ENCODE measurements around the gene UNC5B.

Gene UNC5B

DNA sequence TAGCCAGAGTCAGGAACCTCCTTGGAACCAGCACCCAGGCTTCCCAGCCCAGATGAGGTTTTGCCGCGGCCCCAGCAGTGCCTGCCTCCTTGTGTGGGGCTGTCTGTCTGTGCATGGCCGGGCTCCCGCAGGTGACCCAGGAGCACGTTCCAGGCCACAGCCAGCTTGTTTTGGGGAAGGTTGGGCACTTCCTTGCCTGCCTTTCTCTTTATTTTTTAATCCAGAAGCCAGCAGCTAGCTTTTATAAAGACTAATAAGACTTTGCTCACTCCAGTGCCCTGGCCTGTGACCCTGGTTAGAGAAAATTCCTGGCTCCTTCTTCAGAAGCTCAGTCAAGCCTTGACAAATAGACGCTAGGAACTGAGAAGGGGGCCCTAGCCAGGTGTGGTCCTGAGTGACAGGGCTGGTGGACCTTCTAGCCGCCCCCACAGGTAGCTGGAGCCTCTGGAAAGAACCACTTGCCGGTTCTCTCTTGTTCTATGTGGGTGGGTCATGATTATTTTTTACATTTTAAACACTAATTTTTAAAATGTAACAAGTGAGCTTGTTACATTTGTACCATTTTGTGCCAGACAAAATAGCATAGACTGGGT is 107.5 kb downstream of the UNC5B start:
- no peak for DNase-seq (ENCODE audit: low read depth)

DNA sequence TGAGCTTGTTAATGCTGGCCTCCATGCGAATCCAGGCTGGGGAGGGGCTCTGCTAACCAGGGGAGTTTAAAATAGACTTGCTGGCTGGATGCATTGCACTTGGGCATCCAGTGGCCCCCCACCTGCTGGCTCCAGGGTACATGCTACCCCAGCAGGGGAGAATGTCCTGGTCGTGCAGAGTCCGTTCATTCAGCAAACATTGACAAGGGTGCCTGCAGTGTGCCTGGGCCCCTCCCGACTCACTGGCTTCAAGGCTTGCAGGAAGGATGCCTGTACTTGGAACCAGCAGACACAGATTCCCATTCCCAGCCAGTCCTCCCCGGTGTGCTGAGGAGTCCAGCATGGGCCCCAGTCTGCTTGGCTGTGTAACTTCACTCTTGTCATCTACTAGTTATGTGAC is 108.2 kb downstream of the UNC5B start:
- DNase-seq (ENCODE audit: low read depth) = no peak

DNA sequence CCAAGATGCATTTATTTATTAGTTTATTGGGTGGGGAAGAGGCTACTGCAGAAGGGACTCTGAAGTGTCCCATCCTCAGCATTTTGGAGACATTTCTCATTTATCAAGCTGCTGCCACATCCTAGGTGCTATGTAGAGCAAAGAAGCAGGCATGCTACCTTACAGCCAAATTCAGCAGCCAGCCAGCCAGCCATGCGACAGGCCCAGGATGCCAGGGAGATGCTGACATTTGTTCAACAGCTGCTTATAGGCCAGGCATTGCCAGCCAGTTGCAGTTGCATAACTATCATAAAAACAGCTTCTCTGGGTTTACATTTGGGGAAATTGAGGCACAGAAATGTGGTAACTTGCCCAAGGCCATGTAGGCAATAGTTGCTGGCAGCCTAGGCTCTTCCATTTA is 109.0 kb downstream of the UNC5B start:
- DNase-seq (ENCODE audit: low read depth) = no peak

DNA sequence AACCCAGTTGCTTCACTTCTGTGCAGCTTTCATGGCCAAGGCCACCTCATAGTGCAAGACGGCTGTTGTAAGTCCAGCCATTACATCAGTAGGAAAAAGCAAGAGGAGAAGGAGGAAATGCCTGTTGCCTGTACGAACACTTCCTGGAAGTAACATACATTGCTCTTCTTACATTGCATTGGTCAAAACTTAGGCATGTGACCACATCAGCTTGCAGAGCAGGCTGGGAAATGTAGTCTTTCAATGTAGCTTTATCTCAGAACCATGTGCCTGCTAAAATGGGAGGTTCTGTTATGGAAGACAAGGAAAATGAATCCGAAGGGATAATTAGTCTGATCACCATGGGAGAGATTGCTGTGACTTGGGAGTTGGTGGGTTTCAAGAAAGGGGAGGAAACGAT is 111.0 kb downstream of the UNC5B start:
- no peak for DNase-seq (ENCODE audit: low read depth)

DNA sequence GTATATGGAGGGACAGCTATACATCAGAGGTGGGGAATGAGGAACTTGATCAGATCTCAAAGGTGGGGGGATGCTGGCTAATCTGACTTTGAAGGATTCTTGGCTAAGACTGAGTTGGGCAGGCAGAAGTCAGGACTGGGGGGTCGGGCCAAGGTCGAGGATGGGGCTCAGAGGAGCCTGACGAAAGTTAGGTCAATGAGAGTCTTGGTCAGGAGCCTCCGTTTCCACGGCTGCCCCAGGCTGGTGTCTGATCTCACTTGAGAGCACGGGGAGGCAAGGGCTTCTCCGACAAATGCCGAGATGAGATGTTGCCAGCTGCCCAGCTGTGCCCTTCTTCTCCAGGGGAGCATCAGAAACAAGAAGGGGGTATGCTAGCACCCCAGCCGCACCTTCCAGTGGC is 112.4 kb downstream of the UNC5B start:
- DNase-seq (ENCODE audit: low read depth) = no peak

DNA sequence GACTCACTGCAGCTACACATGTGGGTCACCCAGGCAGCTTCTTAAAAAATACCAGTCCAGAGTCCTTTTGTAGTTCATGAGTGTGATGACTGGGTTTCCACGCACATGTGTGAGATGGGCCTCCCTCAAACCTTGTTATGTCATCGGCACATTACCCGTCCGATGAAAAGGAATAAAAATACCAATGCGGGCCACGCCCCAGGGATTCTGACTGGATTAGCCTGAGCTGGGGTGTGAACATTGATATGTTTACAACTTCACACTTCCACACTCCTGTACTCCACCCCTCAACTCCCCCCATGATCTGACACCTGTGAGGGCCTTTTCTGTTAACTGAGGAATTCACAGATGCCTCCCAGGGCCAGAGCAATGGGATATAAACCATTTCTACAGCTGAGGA is 112.9 kb downstream of the UNC5B start:
- no peak for DNase-seq (ENCODE audit: low read depth)

DNA sequence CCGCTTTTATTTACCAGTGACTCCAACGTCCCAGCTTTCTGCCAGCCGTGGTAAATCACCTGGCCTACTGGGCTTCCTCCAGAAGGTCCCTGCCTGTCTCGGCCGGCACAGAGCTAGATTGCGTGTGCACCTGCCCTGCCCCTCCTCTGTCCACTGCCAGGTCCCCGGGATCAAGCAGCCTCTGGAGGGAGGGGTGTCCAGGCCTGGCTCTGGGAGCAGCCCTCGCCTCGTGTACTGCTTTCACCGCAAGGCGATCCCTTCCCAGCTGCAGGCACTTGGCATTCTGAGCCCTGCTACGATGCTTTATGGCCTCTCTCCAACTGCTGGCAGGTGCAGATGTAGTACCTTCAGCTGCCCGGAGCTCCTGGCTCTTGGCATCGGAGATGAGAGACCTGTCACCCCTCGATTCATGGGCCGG is 114.1 kb downstream of the UNC5B start:
- DNase-seq (ENCODE audit: low read depth) = no peak

DNA sequence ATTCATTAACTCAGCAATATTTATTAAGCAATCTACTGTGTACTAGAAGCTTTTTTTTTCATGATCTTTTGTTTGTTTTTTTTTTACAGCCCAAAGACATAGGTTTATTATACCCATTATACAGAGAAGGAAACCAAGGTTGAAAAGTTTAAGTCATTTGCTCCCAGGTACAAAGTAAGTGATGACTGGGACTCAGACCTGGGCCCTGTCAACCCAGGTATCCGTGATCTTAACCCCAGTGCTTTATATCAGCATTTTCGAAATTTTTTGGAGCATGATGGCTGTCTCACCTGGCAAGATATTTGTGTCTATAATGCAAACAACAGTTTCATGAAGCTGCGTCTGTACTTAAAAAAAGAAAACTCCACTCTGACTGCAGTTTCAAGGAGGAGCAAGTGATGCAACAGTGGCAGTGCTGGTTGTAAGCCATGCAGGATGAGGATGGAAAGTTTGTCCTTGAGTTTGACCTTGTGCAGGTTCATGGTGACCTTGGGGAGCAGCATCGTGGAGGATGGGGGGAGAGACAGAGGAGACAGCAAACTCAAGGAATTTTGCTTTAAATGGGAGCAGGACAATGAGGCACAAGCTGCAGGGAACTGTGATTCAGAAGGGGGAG is 118.5 kb downstream of the UNC5B start:
- DNase-seq (ENCODE audit: low read depth) = no peak

DNA sequence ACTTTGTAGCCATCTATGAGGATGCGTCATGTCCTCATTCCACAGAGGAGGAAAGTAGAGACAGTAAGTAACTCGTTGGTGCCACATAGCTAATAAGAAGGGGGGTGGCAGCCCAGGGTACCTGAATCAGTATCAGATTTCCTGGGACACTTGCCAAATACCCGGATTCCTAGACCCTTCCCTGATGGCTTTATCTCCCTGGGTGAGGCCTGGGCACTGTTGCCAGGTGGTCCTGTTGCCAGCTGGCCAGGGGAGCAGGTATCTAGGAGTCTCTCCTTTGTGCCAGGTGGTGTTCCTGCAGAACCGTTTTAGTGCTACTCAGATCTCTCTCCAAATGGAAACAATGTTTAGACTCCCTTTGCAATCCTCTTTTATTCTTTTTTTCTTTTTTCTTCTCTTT is 119.4 kb downstream of the UNC5B start:
- no peak for DNase-seq (ENCODE audit: low read depth)

DNA sequence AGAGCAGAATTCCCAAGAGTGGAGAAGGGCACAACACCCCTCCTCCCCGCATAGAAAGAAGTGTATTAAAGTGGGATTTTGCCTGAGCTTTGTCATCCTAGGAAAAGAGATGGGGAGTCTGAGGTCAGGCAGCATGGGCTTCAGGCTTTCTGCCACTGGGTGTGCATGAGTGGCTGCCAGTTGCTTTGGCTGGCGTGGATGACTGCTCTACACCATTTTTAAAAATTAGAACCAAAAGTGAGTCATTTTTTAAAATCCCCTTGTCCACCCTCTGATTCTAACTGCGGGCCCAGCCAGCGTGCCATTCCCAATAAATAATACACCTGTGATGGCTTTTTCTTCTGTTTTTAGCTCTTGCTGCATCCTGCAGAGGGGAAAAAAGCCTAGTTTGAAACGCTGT is 120.1 kb downstream of the UNC5B start:
- DNase-seq (ENCODE audit: low read depth) = no peak

DNA sequence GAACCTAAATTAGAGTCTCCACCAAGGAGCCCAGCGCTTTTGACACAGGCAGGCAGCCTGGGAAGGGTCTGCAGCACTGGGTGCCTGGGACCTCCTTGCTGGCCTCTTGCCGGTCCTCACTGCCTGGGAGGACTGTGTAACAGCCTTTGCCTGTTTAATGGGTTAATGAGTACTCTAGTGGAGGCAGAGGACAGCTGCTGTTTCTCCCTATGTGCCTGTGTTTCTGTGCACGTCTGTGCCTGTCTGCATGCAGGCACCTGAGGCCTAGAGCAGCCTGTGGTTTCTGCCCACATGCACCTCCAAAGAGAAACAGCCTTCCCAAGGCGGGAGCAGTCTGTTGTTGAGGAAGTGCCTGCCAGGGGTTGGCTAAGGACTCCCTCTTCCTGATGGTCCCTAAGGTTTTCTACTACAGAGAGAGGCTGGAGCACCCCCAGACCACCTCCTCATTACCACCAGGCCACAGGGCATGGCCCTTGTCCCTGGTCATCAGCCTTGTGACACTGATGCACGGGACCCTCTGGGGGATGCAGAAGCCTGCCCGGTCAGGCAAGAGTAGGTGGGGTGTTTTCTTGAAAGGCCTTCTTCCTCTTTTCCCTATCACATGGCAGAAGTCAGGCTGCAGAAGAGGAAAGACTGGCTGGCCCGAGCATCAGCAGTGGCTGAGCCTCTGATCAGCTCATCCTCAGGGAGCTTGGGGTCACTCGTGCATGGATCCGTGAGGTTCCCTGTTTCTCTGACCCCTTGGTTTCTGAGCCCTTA is 120.9 kb downstream of the UNC5B start:
- no peak for DNase-seq (ENCODE audit: low read depth)

DNA sequence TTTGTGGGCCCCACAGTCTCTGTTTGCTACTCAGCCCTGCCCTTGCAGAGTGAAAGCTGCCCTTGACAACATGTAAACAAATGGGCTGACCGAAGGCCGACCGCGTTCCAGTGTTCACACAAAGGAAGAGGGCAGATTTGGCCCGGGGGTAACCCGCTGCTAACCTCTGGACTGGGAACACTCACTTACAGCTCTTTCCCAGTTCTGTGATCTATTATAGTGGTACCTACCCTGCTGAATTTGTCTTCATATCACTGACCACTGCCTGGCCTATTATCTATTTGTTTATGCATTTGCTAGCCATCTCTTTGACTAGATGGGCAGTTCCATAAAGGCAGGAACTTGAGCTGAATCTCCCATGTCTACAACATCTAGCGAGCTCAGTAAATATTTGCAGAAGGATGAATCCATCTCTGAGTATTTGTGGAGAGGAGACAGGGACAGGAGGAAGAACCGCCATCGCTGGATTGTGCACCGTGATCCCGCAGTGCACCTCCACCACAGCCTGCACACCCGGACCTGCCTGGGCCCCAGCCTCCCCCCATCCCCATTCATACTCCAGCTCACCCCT is 121.9 kb downstream of the UNC5B start:
- DNase-seq (ENCODE audit: low read depth) = no peak

DNA sequence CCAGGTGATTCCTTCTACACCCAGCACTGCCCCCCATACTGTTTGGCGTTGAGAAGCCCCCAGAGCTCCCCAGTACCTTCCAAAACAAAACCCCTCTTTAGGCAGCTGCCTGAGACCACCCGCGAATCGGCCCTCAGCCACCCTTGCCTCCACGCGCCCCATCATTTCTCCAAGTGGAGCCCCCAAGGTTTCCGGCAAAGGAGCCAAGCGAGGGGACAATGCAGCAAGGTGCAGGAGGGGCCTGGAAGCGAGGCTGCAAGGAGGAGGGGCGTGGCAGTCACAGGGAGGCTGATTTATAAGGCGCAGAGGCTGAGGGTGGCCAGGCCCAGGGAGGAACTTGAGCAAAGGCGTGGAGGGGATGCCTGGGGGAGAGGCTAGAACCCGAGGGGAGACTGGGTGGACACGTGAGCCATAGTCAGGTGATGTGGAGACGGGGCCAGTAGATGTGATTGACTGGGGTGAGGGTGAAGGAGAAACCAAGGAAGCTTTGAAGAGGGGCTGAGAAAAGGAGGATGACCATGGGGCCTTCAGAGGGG is 122.9 kb downstream of the UNC5B start:
- DNase-seq (ENCODE audit: low read depth) = no peak

DNA sequence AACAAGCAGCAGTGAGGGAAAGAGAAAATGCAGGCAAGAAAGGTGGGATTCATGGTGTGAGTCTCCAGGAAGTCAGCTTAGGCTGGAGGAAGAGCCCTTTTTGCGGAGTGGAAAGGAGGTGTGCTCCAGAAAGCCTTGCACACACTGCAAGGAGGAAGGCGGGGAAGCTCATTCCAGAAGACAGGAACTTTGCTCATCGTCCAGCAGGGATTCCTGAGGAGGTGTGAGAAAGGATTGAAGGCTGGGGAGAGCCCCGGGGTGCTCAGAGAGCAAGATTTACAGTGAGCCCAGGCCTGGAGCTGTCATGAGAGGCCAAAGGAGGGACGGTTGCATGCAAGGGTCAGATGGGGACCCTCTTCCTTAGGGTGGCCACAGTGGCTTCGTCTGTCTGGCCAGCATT is 124.3 kb downstream of the UNC5B start:
- DNase-seq (ENCODE audit: low read depth) = no peak

DNA sequence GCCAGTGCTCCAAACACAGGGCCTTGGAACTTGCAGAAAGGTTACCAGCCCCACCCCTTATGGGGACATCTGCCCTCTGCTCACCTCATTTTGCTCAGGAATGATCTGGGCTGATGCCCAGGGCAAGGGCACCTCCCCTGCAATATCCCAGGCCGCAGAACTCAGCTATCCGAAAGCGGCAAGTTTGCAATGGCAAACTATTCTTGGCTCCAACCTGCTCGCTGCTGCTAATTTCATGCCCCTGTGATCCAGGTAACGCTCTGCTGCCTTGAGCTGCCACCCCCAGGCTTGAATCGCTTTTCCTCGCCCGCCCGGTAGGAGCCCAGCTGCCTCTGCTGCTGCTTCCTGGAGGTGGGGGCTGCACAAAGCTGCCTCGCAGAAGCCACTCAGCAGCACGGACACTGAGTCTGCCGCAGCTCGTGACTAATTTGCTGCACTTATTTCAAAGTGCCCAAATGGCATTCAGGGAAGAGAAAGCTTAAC is 124.9 kb downstream of the UNC5B start:
- no peak for DNase-seq (ENCODE audit: low read depth)

DNA sequence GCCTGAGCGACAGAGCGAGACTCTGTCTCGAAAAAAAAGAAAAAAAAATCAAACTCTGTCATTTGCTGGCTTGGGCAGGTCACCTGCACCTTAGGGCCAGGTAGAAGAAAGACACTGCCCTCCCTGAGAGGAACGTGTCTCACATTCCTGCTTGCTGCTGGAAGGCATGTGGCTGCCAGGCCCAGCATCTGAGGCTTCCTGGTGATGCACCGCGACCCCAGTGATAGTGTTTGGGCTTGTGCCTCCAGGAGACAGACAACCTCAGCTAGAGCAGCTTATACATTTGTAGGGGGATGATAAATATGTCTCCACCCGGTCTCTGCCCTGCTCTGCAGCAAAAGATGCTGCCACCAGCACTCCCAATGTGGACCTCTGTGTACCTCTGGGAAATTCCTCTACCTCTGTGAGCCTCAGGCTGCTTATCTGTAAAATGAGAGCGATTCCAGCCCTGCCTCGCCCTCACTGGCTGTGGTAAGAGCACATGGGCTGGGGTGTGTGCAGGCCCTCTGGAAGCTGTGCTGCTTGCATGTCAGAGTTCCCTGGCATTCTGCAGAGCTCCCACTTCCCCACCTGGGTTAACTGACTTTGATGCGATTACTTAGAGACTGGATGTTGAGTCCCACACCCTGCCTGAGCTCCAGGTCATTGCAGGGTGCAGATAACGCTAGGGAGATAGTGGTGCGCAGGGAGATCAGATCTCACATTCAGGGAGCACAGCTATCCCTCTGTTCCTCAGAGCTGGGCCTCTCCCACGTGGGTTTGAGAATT is 126.5 kb downstream of the UNC5B start:
- no peak for DNase-seq (ENCODE audit: low read depth)

DNA sequence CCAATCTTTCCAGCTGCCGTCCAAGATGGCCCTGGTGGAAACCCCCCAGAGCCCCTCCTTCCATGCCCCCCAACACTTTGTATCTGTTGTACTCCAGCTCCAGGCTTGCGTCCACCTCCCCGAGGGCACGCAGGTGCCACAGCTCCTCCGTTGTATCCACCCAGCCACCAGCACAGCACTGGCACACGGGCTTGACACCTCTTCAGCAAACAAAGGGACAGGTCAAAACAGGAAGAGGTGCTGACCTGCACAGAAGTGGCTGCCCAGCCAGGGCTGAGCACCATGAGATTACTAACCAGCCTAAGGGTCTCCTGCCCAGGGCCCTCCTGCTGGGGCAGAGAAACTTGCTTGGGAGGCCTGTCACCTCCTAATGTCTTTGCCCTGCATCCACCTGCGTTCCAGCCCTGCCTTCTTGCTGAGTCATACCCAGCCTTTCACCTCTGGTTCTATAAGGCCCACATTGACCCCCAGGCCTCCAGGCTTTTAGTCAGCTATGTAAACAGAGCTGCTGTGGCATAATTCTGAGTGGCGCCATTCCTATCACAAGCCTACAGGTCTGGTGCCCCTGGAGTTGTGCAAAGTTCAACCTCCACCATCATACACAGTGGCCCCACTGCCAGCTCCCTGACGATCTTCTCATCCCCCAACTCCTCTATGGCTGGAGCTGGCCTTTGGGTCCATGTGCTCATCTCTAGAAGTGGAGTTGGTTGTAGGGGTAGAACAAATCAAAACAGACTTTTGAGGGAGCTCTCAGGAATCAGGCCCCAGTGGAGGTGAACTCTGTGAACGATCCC is 127.6 kb downstream of the UNC5B start:
- DNase-seq (ENCODE audit: low read depth) = no peak

DNA sequence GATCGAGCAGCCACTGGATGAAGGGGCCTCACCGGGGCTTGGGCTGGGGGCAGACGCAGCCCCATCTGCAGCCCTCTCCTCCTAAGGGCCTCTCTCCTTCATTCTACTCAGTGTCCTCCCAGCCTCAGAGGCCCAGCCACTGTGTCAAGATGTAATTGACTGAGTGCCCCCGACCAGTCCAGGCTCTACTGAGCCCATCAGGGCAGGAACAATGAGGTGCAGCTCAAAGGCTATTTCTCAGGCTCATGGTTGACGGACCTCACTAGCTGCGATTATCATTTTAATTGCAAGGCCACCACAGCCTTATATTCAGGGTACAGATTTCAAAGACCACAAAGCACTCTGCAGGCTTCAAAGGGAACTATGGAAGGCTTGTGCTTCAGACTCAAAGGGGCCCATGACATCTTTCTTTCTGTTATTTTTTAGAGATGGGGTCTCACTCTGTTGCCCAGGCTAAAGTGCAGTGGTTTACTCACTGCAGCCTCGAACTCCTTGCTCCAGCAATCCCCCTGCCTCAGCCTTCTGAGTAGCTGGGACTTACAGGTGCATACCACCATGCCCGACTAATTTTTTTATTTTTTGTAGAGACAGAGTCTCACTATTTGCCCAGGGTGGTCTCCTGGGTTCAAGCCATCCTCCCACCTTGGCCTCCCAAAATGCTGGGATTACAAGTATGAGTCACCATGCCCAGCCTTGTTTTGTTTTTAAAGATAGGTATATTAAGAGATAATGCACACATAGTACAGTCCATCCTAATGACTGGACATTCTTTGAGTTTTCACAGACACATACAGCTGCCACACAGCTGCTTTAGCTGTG is 130.4 kb downstream of the UNC5B start:
- no peak for DNase-seq (ENCODE audit: low read depth)

DNA sequence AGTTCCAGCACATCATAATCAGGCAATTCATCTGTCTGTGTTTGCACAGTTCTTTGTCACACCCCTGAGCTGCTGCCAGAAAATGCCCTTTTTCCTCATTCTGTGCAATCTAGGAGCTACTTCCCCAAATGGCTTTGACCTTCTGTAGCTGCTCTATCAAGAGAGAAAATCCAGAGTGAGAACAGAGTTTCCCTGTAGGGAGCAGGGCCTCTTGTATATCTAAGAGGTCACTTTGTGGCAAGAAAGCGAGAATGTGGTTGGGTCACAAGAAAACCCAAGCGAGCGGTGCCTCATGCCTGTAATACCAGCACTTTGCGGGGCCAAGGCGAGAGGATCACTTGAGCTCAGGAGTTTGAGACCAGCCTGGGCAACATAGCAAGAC is 131.0 kb downstream of the UNC5B start:
- DNase-seq (ENCODE audit: low read depth) = no peak

DNA sequence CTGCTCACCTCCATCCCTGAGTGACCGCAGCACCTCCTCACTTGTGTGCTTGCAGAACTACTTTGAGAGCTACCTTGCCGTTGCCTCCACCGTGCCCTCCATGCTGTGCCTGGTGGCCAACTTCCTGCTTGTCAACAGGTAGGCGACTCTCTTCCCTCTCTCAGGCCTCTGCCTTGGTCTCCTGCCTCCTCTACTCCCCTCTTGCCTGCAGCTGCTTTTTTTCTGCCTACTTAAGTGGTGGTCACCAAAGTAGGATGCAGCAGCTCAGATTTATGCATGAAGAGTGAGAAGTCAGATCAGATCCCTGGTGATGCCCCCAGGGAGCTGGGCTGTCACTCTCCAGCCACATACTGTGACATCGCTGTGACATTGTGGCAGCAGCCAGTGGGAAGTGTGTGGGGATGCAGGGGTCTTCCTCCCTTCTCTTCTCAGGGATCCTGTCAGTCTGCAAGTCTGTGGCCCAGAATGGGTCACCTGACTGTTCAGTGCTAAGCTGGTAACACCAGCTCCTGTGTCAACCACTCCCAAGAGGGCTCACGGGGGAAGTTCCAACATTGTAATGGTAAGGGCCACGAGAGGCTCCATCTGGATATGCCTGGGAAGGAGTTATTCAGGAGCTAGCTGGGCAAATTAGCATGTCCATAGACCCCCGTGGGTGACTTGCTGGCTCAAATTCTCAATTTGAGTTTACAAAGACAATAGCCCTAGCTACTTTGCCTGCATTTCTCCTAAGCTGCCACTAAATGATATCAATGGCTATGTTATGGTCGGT is 132.0 kb downstream of the UNC5B start:
- DNase-seq (ENCODE audit: low read depth) = no peak

Measured in fibroblast of gingiva (primary cell).